HepG2 (cell line): ENCODE data around the gene PRKCB. TPM values are rescaled to one million over a fixed set of nuclear protein-coding genes. Genes with fewer than 3 reads are reported as not detected.

Source experiments
- ATAC-seq: fragments of 200-7000 bp; cut with Tn5 transposase; 3 replicates; pipeline ENCODE4 v1.9.1; 2020; ENCODE audit warnings: mild to moderate bottlenecking, moderate library complexity
- BruUV-seq: library from RNA; stranded (reverse); fragments of 400-500 nt; replicated peaks from 2 replicates; lab custom pipeline; 2021; lab: Mats Ljungman, UMichigan
- CTCF ChIA-PET: fragments of 300-600 bp; formaldehyde crosslinking; extraction: SDS; loops from one replicate; lab custom pipeline; 2021; ENCODE audit warnings: low total read pairs, inconsistent platforms, low intra/inter-chr PET ratio; lab: Yijun Ruan, JAX
- POLR2A ChIA-PET: fragments of 350-600 bp; sonication (Branson Sonifier 250); formaldehyde crosslinking; loops from one replicate; lab custom pipeline; 2020; ENCODE audit warnings: antibody characterized with exemption, inconsistent platforms; lab: Yijun Ruan, JAX
- DNase-seq: peaks from one replicate; pipeline ENCODE4 v3.0.0-alpha.2; 2015; ENCODE audit warnings: low spot score
- FAIRE-seq: peaks from 3 replicates; lab custom pipeline; 2011; peaks lifted over from hg19 to GRCh38; lab: Jason Lieb, UNC
- H2AFZ ChIP-seq: one replicate; pipeline ENCODE4 v1.6.1; 2011; ENCODE audit warnings: low read length, inconsistent platforms
- H3K27ac ChIP-seq: fragments of 300-600 bp; 3 replicates; pipeline ENCODE4 v1.8.0; 2011; ENCODE audit warnings: mixed run types, mild to moderate bottlenecking, mixed read lengths, low read length, inconsistent platforms; ENCODE audit not compliant: insufficient read depth; ENCODE audit errors: extremely low read length
- H3K27me3 ChIP-seq, 2 experiments: fragments of 200-600 bp in 1 of 2; 2 replicates in 1 of 2; 3 replicates in 1 of 2; pipeline versions ENCODE4 v1.6.0 to v1.8.0; 2011; ENCODE audit warnings: low read length in 2 of 2, mild to moderate bottlenecking in 2 of 2, moderate library complexity in 2 of 2, inconsistent platforms in 1 of 2; ENCODE audit not compliant: insufficient read depth in 2 of 2, control insufficient read depth in 1 of 2
- H3K36me3 ChIP-seq, 2 experiments: fragments of 200-600 bp in 1 of 2; replicated peaks in 1 of 2; 2 replicates in 1 of 2; 3 replicates in 1 of 2; pipeline versions ENCODE4 v1.5.1 to v1.8.0; 2011; ENCODE audit warnings: low read length in 2 of 2, inconsistent platforms in 1 of 2; ENCODE audit not compliant: insufficient read depth in 2 of 2, control insufficient read depth in 1 of 2
- H3K4me1 ChIP-seq: 2 replicates; pipeline ENCODE4 v1.5.1; 2012; ENCODE audit warnings: low read length, inconsistent platforms; ENCODE audit not compliant: insufficient read depth
- H3K4me2 ChIP-seq: 2 replicates; pipeline ENCODE4 v1.6.0; 2011; ENCODE audit warnings: low read depth, low read length, inconsistent platforms
- H3K4me3 ChIP-seq, 3 experiments: fragments of 200-600 bp in 1 of 3; sonication (generic), shearing (Covaris generic) in 1 of 3; replicated peaks in 1 of 3; 2 replicates each; pipeline ENCODE4 v1.5.1; 2011 to 2016; ENCODE audit warnings: low read length in 3 of 3, inconsistent platforms in 2 of 3, low read depth in 2 of 3, mild to moderate bottlenecking in 2 of 3, control low read depth in 1 of 3, mixed read lengths in 1 of 3; ENCODE audit not compliant: insufficient read depth in 1 of 3
- H3K79me2 ChIP-seq: one replicate; pipeline ENCODE4 v1.6.1; 2011; ENCODE audit warnings: low read length, inconsistent platforms; ENCODE audit not compliant: insufficient read depth
- H3K9ac ChIP-seq: 2 replicates; pipeline ENCODE4 v1.6.0; 2011; ENCODE audit warnings: mild to moderate bottlenecking, low read depth, low read length, inconsistent platforms; ENCODE audit not compliant: insufficient read depth
- H3K9me3 ChIP-seq: 2 replicates; pipeline ENCODE4 v1.5.1; 2012; ENCODE audit warnings: mild to moderate bottlenecking, low read length
- H4K20me1 ChIP-seq: 2 replicates; pipeline ENCODE4 v1.6.0; 2011; ENCODE audit warnings: inconsistent platforms, mild to moderate bottlenecking, low read length, moderate library complexity; ENCODE audit not compliant: insufficient read depth
- BHLHE40 ChIP-seq: IDR thresholded peaks from 2 replicates; pipeline ENCODE4 v1.6.1; 2011; ENCODE audit warnings: low read length, improper control_type of control experiment
- FOXJ3 ChIP-seq: sonication (generic); formaldehyde crosslinking; IDR thresholded peaks from 2 replicates; pipeline ENCODE4 v1.4.0; 2020; ENCODE audit warnings: missing genetic modification reagents, mild to moderate bottlenecking, borderline replicate concordance
- IRF2 ChIP-seq: IDR thresholded peaks from 2 replicates; pipeline ENCODE4 v1.6.1; 2018; ENCODE audit warnings: missing genetic modification reagents, missing compliant biosample characterization
- ZFP82 ChIP-seq: sonication (generic); formaldehyde crosslinking; IDR thresholded peaks from 2 replicates; pipeline ENCODE4 v1.5.1; 2020; ENCODE audit warnings: mild to moderate bottlenecking, missing genetic modification reagents, borderline replicate concordance
- ZNF224 ChIP-seq: sonication (generic); formaldehyde crosslinking; IDR thresholded peaks from 2 replicates; pipeline ENCODE4 v1.5.0; 2020; ENCODE audit warnings: mild to moderate bottlenecking, missing genetic modification reagents
- ZNF33B ChIP-seq: sonication (generic); formaldehyde crosslinking; IDR thresholded peaks from 2 replicates; pipeline ENCODE4 v1.5.1; 2020; ENCODE audit warnings: mild to moderate bottlenecking, missing genetic modification reagents
- ZNF34 ChIP-seq: sonication (generic); formaldehyde crosslinking; IDR thresholded peaks from 2 replicates; pipeline ENCODE4 v1.4.0; 2020; ENCODE audit warnings: mild to moderate bottlenecking, missing genetic modification reagents, borderline replicate concordance
- ZNF567 ChIP-seq: sonication (generic); formaldehyde crosslinking; IDR thresholded peaks from 2 replicates; pipeline ENCODE4 v1.8.1; 2023; ENCODE audit warnings: mild to moderate bottlenecking, missing genetic modification reagents, borderline replicate concordance
- ZNF598 ChIP-seq: sonication (generic); formaldehyde crosslinking; IDR thresholded peaks from 2 replicates; pipeline ENCODE4 v1.5.1; 2020; ENCODE audit warnings: mild to moderate bottlenecking, missing genetic modification reagents, borderline replicate concordance
- ZNF776 ChIP-seq: sonication (generic); formaldehyde crosslinking; IDR thresholded peaks from 2 replicates; pipeline ENCODE4 v1.4.0; 2020; ENCODE audit warnings: mild to moderate bottlenecking, missing genetic modification reagents
- ZNF891 ChIP-seq: sonication (generic); formaldehyde crosslinking; IDR thresholded peaks from 2 replicates; pipeline ENCODE4 v1.5.0; 2020; ENCODE audit warnings: mild to moderate bottlenecking, missing genetic modification reagents
- WGBS: methylation state at CpG from one replicate; pipeline ENCODE4 v1.1.6; 2017; ENCODE audit warnings: low lambda C conversion rate; 5-methylcytosine and 5-hydroxymethylcytosine counted together
- in situ Hi-C: cut with HindIII; loops from 2 replicates; pipeline ENCODE4 v1.10.0; 2017; ENCODE audit warnings: low pct_unique_long_range_greater_than_20kb; ENCODE audit not compliant: extremely low pct_ligation_motif_present
- intact Hi-C: fragments of 100-400 bp; cut with micrococcal nuclease; formaldehyde crosslinking; loops from one replicate; pipeline ENCODE4 v1.10.0; 2022; ENCODE audit not compliant: unreplicated experiment
- polyA plus RNA-seq, 8 experiments: library from polyadenylated mRNA; depleted of rRNA in 3 of 8; stranded (reverse) in 7 of 8; unstranded in 1 of 8; fragments of >200 nt; fragmentation: Illumina TruSeq in 4 of 8; extraction: Trizol in 4 of 8; gene quantifications; 2 replicates each; pipeline versions ENCODE4 v1.2.1 to v1.2.3, GENCODE V29; 2011 to 2016; ENCODE audit warnings: low read depth in 4 of 8, missing spikeins in 1 of 8, mixed read lengths in 1 of 8; ENCODE audit not compliant: insufficient read depth in 1 of 8
- total RNA-seq, 5 experiments: library from RNA; depleted of rRNA; stranded (reverse); fragments of >200 nt; fragmentation: Illumina TruSeq; extraction: Trizol; gene quantifications; 2 replicates each; pipeline ENCODE4 v1.2.3, GENCODE V29; 2016; ENCODE audit warnings: low read depth in 1 of 5
- TF ChIP-seq, protein P1 (sequence below): IDR thresholded peaks from 2 replicates; pipeline ENCODE4 v1.6.1; 2016; ENCODE audit warnings: mild to moderate bottlenecking
- TF ChIP-seq, protein P2 (sequence below): sonication (generic); formaldehyde crosslinking; IDR thresholded peaks from 2 replicates; pipeline ENCODE4 v1.5.1; 2020; ENCODE audit warnings: mild to moderate bottlenecking, missing genetic modification reagents, borderline replicate concordance
- TF ChIP-seq, protein P3 (sequence below): sonication (generic); formaldehyde crosslinking; IDR thresholded peaks from 2 replicates; pipeline ENCODE4 v1.4.0; 2020; ENCODE audit warnings: missing genetic modification reagents
- TF ChIP-seq, protein P4 (sequence below): sonication (generic); formaldehyde crosslinking; IDR thresholded peaks from 2 replicates; pipeline ENCODE4 v1.5.1; 2020; ENCODE audit warnings: mild to moderate bottlenecking, missing genetic modification reagents, moderate library complexity

The PRKCB gene
- total and polyA plus RNA-seq, 2 of the 13 experiments (the other 11 are each of a cell fraction or from before 2014, with no cell fraction given): 0.01 TPM; not detected in 1

DNA sequence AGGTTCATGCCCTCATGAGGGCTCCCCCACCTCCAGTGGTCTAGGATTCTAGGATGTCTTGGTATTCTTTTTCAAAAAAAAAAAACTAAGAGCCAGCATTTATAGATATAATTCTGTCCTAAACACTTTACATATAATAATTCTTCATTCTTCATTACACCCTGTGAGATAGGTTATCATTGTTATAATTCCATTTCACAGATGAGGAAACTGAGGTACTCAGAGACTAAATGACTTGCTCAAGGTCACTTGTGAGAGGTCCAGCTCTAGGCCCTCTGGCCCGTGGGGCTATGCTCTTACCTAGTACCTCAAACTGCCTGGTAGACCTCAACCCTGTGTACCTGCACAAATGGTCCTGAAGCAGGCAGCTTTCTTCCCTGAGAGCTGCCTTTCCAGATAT is 172.2 kb downstream of the PRKCB start (continued):
- no peak for TF ChIP-seq ZNF34
- TF ChIP-seq, protein P1, sequence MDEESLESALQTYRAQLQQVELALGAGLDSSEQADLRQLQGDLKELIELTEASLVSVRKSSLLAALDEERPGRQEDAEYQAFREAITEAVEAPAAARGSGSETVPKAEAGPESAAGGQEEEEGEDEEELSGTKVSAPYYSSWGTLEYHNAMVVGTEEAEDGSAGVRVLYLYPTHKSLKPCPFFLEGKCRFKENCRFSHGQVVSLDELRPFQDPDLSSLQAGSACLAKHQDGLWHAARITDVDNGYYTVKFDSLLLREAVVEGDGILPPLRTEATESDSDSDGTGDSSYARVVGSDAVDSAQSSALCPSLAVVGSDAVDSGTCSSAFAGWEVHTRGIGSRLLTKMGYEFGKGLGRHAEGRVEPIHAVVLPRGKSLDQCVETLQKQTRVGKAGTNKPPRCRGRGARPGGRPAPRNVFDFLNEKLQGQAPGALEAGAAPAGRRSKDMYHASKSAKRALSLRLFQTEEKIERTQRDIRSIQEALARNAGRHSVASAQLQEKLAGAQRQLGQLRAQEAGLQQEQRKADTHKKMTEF (CRISPR knock-in tag): no peak
- TF ChIP-seq ZNF224 (CRISPR knock-in tag): no peak

DNA sequence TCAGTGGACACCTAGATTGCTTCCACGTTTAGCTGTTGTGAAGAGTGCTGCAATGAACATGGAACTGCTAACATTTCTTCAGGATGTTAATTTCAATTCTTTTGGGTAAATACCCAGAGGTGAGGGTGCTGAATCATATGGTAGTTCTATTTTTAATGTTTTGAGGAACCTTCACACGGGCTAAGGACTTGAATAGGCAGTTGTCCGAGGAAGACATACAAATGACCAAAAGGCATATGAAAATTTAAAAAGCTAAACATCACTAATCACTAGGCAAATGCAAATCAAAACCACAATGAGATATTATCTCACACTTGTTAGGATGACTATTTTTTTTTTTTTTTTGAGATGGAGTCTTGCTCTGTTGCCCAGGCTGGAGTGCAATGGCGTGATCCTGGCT is 173.3 kb downstream of the PRKCB start:
- POLR2A ChIA-PET: no interaction called here
- Histone ChIP-seq H4K20me1 (no peaks in the 10 kb centered on the region), H3K4me2 (no peak overlapping the region), H2AFZ (no peak overlapping the region), H3K9me3 (no peaks in the 10 kb centered on the region), H3K27ac (no peak overlapping the region), H3K9ac (no peak overlapping the region), H3K36me3 (no peaks in the 10 kb centered on the region), H3K27me3 (no peaks in the 10 kb centered on the region; a peak in 2 of 5 replicates), H3K4me3 (no peak overlapping the region), H3K4me1 (peaks cover 5% of the 10 kb centered on the region; the same call in 1 of the 2 replicates), H3K79me2 (no peaks in the 10 kb centered on the region)
- CTCF ChIA-PET: no interaction called here
- FAIRE-seq: no peak
- TF ChIP-seq ZNF567 (CRISPR knock-in tag) (no peak), FOXJ3 (CRISPR knock-in tag) (no peak), ZNF776 (CRISPR knock-in tag) (no peak), IRF2 (CRISPR knock-in tag) (no peak), ZNF891 (CRISPR knock-in tag) (no peak), ZFP82 (CRISPR knock-in tag) (no peak), BHLHE40 (no peak), ZNF598 (CRISPR knock-in tag) (no peak), ZNF33B (no peak)
- TF ChIP-seq, protein P2, sequence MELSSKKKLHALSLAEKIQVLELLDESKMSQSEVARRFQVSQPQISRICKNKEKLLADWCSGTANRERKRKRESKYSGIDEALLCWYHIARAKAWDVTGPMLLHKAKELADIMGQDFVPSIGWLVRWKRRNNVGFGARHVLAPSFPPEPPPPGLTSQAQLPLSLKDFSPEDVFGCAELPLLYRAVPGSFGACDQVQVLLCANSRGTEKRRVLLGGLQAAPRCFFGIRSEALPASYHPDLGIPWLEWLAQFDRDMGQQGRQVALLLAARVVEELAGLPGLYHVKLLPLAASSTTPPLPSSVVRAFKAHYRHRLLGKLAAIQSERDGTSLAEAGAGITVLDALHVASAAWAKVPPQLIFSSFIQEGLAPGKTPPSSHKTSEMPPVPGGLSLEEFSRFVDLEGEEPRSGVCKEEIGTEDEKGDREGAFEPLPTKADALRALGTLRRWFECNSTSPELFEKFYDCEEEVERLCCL: no peak
- TF ChIP-seq, protein P3, sequence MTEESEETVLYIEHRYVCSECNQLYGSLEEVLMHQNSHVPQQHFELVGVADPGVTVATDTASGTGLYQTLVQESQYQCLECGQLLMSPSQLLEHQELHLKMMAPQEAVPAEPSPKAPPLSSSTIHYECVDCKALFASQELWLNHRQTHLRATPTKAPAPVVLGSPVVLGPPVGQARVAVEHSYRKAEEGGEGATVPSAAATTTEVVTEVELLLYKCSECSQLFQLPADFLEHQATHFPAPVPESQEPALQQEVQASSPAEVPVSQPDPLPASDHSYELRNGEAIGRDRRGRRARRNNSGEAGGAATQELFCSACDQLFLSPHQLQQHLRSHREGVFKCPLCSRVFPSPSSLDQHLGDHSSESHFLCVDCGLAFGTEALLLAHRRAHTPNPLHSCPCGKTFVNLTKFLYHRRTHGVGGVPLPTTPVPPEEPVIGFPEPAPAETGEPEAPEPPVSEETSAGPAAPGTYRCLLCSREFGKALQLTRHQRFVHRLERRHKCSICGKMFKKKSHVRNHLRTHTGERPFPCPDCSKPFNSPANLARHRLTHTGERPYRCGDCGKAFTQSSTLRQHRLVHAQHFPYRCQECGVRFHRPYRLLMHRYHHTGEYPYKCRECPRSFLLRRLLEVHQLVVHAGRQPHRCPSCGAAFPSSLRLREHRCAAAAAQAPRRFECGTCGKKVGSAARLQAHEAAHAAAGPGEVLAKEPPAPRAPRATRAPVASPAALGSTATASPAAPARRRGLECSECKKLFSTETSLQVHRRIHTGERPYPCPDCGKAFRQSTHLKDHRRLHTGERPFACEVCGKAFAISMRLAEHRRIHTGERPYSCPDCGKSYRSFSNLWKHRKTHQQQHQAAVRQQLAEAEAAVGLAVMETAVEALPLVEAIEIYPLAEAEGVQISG: no peak
- TF ChIP-seq, protein P4, sequence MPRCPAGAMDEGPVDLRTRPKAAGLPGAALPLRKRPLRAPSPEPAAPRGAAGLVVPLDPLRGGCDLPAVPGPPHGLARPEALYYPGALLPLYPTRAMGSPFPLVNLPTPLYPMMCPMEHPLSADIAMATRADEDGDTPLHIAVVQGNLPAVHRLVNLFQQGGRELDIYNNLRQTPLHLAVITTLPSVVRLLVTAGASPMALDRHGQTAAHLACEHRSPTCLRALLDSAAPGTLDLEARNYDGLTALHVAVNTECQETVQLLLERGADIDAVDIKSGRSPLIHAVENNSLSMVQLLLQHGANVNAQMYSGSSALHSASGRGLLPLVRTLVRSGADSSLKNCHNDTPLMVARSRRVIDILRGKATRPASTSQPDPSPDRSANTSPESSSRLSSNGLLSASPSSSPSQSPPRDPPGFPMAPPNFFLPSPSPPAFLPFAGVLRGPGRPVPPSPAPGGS (CRISPR knock-in tag): no peak
- BruUV-seq: no TSS peak
- intact Hi-C loops (no loop called here), in situ Hi-C loops (no loop called here)
- no peak for DNase-seq
- 2% methylated on average over 4 of the region's 4 CpGs for WGBS
- no peak for ATAC-seq
